ENCODE measurements around the gene MEAF6.
"Not testable (repeated sequence)": the region's sequence is repeated elsewhere in the genome, so short reads cannot be mapped to it uniquely, and the experiment has no call there.

MEAF6 gene

DNA sequence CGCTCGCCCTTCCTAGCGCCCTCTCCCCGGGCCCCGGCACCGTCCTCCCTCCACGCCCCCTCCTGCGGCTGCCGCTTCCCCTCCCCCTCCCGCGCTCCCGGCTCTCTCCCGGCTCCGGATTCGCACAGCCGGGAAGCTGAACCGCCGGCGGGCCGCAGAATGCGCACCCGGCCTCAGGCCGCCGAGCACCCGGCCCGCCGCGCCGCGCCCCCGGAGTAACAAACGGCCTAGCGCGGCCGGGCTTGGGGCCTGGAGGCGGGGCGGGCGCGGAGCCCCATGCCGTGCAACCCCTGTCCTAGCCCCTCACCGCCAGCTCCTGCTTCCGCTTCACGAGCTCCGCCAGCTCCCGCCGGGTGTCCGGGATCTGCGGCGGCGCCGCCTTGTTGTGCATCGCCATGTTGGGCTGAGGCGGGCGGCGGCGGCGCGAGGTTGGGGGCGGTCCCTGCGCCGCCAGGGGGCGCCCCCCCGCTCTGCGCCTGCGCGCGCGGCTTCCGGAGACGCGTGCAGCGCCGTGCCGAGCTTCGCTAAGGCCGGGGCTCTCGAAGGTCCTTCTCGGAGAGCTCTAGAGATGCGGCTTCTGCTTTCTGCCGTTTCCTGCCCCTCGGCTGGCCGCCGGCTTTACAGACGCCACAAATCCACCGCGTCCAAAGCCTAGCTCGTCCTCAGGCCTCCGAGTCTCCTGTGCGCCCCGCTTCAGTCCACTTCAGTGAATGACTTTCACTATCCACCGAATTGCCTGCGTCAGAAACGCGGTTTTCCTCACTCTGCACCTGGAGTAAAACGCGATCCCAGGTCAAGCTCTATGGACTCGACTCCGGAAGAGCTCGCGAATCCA lies at the start of gene MEAF6:
MEAF6 (minus strand) TSS at position 417 of the 835 bp plus-strand sequence; CDS start at position 397, 20 bp downstream.
- peak; percentile 98 for DNase-seq (ENCODE audit: low spot score)

DNA sequence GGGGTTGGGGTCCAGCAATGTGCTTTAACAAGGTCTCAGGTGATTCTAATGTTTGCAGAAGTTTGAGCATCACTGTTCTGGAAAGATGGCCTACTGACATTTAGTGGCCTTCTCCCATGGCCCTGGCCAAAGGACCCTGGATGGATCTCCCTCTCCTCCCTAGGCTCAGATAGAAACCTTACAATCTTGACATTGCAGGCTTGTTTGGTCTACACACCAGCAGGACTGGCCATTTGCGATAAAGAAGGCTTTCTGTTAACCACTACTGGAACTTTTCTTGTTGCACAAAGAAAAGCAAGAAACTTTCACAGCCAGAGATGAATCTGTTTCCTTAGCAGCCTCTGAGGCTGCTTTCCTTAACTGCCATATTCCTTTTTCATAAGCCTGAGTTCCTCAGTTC lies 48.4 kb upstream of the MEAF6 start:
- DNase-seq (ENCODE audit: low spot score) = no peak

DNA sequence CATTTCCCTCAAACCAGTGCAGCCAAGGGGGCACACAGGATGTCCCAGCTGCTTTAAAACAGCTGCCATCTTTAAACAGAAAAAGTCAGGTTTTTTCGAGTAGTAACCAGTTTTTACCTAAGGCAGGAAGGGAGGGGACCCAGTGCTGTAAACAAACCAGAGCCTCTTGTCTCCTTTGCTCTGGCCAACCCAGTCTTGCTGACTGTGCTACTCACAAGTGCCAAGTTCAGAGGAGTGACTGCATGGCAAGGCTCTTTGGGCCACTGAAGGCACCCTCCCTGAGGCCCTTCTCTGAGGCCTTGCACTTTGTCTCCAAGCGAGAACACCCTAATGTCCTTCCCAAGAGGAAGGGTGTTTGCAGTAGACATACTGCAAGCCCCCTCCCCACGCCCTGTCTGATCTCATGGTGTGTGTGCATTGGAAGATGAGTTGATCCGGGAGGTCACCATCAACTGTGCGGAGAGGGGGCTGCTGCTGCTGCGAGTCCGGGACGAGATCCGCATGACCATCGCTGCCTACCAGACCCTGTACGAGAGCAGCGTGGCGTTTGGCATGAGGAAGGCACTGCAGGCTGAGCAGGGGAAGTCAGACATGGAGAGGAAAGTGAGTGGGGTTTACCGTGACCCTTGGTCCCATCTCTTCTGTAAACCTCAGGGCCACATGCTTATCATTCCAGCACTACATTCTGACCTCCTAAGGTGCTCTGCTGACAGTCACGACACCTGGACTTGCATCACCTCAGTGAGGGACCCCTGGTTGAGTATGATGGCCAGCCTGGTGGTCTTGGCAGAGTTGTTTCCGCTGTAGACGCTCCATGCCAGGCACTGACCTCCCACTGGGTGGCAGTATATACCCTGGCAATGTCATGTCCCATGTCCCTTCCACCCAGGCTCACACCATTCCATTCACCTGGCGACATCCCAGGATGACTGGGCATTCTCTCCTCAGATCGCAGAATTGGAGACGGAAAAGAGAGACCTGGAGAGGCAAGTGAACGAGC lies 46.9 kb upstream of the MEAF6 start:
- peak; percentile 60 for DNase-seq (ENCODE audit: low spot score)

DNA sequence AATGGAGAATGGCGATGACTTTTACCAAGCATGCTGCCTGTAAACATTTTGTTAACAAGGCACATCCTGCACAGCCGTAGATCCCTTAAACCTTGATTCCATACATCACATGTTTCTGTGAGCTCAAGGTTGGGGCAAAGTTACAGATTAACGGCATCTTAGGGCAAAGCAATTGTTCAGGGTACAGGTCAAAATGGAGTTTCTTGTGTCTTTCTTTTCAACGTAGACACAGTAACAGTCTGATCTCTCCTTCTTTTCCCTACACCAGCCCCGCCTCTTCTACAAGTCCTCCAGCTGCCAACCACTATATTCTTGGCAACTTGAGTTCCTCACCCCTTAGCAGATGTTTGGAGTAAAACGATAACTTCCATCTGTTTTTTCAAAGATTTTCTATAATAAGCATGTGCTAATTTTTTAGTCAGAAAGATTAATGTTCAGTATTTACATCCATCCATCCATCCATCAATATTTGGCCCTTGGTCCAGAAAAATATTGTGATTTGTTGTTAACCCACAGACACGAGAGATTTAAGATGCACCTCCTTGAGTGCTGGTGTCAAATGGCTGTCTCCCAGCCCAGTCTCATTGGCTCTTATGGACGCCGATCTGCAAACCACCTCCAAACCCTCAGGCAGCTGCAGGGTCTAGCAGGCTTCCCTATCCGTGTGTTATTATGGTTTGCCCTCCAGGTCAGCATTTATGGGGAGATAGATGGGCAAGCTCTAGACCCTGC lies 46.0 kb upstream of the MEAF6 start:
- peak; percentile 26 for DNase-seq (ENCODE audit: low spot score)

DNA sequence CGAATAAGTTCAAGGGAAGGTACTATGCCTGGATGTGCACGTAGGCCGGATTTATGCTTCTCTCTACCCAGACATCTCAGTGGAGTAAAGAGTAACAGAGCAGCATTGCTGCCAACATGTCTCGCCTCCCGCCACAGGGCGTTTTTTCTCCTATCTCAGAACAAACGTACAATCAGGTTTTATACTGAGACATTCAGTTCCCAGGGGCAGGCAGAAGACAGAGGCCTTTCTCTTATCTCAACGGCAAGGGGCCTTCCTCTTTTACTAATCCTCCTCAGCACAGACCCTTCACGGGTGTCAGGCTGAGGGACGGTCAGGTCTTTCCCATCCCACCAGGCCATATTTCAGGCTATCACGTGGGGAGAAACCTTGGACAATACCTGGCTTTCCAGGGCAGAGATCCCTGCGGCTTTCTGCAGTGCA lies 45.4 kb upstream of the MEAF6 start:
- not testable (repeated sequence) for DNase-seq (ENCODE audit: low spot score)

DNA sequence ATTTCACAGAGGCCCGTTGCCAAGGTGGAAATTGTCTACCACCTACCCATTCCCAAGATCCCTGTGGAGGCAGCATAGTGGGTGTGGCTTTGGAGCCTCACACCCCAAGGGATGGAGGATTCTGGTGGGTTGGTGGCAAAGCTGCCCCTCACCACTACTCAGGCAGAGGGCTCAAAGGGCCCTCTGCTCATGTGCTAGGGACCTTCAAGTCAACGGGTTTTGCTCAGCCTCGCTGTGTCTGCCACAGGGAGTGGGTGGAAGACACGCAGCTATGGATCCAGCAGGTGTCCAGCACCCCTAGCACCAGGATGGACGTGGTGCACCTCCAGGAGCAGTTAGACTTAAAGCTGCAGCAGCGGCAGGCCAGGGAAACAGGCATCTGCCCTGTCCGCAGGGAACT lies 44.5 kb upstream of the MEAF6 start:
- no peak for DNase-seq (ENCODE audit: low spot score)

DNA sequence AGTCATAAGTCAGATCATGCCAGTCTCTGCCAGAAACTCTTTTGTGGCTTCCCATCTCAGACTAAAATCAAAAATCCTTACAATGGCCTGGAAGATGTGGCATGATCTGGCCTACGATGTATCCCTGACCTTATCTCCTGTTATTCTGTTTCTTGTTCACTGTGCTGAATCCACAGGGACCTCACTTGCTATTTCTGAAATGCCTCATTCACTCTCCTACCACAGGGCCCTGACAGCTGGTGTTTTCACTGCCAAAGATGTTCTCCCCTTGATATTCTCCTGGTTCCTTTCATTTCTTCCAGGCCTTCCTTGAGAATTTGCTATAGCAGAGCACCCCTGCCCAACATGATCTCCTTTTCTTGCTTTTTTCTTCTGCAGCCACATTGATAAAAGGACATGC lies 43.8 kb upstream of the MEAF6 start:
- DNase-seq (ENCODE audit: low spot score) = no peak

DNA sequence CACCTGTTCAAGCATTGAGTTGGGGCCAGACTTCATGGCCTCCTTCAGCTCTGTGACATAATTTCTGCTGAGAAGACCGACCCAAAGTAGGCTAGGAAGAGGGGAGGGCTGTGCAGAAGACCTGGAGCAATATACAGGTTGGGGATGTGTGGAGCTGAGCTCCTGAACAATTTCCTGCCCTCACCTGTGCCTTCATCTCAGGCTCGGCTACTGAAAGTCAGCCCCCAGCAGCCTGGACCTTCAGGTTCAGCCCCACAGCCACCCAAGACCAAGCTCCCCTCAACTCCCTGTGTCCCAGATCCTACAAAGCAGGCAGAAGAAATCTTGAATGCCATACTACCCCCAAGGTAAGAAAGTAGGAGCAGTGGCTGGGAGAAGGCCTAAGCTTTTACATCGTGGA lies 42.8 kb upstream of the MEAF6 start:
- DNase-seq (ENCODE audit: low spot score) = no peak

DNA sequence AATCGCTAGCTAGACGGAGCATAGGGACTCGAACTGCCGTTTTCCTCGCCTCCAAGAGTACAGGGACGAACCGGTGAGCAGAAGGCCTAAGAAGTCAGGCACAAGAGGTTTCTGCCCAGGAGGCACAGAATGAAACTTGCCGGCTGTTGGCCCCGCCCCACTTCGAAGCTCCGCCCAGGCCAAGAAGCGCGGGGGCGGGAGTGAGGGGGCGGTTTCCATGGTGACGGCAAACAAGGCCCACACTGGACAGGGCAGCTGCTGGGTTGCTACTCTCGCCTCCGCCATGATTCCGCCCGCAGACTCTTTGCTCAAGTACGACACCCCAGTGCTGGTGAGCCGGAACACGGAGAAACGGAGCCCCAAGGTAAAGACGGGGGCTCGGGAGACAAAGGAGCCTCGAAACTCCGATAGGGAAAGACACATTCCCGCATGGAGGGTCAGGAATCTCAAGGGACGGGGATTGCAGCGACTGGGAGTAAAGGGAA lies 42.2 kb upstream of the MEAF6 start, which contains the start of gene DNALI1:
DNALI1 (plus strand) TSS at position 229 of the 485 bp plus-strand sequence; CDS start at position 284, 55 bp downstream.
- peak; percentile 30 for DNase-seq (ENCODE audit: low spot score)

DNA sequence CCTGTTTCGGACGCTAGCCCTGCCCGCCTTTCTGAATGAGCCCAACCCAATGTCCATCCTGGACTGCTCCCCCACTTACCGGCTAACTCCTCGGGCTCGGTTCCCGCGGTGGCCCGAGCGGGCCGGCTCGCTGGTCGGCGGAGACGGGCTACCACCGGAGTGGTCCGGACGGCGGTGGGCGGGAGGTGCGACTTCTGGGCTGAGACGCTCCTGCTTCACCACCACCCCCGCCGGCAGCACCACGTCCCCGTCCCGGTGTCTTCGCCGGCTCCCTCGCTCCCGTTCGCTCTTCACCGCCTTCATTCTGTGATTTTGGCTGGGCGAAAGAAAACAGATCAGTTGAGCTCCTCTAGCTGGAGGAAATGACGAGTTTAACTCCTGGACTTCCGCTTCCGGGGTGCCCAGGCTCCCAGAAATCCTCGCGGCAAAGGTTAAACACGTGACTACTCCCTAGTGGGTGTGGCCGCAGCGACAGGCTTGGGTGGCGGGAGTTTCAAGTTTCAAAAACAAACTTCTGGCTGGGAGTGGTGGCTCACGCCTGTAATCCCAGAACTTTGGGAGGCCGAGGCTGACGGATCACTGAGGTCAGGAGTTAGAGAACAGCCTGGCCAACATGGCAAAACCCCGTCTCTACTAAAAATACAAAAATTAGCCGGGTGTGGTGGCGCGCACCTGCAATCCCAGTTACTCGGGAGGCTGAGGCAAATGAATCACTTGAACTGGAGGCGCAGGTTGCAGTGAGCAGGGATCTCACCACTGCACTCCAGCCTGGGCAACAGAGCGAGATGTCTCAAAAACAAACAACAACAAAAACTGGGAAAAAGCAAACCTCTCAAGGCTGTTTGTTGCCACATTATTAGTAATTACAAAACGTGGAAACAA lies 39.6 kb upstream of the MEAF6 start, which contains the start of gene SNIP1:
SNIP1 (minus strand) TSS at position 367 of the 882 bp plus-strand sequence; CDS start at position 303, 64 bp downstream.
- peak; percentile 98 for DNase-seq (ENCODE audit: low spot score)

DNA sequence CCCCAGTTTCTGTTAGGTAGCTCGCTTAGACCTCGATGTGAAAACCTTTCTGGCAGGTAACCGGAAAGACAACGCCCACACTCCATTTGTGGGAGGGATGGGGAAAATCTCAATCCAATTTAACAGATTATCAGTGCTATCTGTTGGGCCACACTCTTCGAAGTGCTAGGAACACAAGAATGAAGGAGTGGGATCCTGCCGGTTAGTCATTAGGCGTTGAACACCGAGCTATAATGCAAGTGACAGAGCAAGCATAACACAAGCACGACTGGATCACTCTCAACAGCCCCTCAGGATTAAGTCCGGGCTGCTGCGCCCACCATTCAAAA lies 39.0 kb upstream of the MEAF6 start:
- DNase-seq (ENCODE audit: low spot score) = no peak

DNA sequence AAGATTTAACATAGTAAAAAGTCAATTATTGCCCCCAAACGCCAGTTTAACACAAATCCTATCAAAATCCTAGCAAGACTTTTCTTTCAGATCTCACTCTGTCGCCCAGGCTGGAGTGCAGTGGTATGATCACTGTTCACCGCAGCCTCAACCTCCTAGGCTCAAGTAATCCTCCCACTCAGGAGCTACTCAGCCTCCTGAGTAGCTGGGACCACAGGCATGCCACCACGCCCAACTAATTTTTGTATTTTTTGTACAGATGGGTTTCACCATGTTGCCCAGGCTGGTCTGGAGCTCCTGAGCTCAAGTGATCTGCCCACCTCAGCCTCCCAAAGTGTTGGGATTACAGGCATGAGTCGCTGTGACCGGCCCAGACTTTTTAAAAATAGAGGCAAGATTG lies 34.8 kb upstream of the MEAF6 start:
- no peak for DNase-seq (ENCODE audit: low spot score)

DNA sequence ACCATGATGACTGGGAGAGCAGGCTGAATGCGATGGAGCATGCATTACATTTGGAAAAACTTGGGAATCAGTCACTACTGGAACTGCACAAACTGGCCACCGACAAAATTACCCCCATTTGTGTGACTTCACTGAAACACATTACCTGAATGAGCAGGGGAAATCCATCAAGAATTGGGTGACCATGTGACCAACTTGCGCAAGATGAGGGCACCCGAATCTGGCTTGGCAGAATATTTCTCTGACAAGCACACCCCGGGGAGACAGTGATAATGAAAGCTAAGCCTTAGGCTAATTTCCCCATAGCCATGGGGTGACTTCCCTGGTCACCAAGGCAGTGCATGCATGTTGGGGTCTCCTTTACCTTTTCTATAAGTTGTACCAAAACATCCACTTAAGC lies 30.5 kb upstream of the MEAF6 start:
- DNase-seq (ENCODE audit: low spot score) = no peak

DNA sequence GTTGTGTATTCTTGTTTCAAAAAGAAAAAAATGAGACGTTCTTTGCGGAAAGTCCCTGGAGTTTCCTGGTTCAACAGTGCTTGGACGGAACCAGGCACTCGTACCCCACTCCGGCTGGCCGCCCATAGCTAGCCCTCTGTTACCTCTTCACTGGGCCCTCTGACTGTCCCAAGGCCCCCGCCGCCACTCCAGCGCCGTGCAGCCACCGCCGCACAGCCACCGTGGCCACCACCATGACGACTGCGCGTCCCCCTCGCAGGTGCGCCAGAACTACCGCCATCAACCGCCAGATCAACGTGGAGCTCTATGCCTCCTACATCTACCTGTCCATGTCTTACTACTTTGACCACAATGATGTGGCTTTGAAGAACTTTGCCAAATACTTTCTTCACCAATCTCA lies 30.0 kb upstream of the MEAF6 start:
- DNase-seq (ENCODE audit: low spot score) = no peak

DNA sequence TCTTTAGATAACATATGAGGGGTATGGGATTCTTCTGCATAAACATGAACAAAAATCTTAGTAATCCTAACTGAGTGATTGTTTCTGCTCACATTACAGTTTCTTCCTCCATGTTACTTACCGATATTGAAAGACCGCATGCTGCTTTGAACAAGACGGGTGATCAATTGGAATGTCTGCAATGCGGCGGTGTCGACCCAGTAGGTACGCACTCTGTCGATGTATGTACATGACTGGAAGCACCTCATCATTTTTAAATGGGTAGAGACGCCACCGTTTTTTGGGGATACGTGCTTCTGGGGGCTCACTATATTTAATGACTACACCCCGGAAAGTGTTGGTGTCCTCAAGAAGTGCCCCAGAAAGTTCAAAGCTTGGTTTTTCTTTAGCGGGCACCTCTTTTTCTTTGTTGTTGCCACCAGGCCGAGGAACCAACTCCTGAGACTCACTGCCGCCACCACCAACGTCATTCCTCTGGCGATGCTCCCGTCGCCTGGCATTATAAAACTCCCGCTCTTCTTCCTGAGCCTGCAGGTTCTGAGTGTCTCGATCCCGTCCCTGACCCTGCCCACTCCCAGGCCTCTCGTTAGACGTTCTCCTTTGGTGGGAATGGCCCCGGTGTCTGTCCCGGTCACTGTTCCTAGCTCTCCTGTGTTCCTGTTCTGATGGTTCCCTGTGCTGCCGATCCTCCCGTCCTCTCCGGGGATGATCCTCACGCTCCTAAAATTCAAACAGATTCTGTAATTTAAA lies 25.6 kb upstream of the MEAF6 start:
- no peak for DNase-seq (ENCODE audit: low spot score)

DNA sequence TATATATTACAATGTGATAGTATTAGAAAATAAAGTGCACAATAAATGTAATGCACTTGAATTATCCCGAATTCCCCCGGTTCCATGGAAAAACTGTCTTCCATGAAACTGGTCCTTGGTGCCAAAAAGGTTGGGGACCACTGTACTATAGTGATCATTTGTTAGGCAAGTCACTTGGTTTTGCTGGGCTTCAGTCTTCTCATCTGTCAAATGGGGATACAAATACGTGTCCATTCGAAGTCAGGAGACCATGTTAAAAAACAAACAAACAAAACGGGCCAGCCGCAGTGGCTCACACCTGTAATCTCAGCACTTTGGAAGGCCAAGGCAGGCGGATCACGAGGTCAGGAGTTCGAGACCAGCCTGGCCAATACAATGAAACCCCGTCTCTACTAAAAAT lies 24.6 kb upstream of the MEAF6 start:
- DNase-seq (ENCODE audit: low spot score) = not testable (repeated sequence)

DNA sequence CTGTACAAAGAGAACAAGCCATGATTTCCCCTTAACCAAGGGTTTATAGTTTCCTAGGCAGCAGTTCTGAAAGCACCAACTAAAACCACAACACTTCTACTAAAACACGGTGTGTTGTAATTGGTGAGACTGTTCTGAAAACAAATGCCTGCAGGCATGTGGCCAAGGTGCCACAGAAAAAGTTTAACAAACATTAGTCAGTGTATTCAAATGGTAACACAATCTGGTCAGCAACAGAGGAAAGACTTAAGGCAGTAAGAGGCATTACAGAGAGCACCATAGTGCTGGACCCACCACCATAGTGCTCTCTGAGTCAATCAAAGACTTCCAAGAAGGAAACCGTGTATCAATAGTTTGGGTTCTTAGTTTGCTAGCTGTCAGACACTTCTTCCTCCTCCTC lies 22.8 kb upstream of the MEAF6 start:
- no peak for DNase-seq (ENCODE audit: low spot score)

DNA sequence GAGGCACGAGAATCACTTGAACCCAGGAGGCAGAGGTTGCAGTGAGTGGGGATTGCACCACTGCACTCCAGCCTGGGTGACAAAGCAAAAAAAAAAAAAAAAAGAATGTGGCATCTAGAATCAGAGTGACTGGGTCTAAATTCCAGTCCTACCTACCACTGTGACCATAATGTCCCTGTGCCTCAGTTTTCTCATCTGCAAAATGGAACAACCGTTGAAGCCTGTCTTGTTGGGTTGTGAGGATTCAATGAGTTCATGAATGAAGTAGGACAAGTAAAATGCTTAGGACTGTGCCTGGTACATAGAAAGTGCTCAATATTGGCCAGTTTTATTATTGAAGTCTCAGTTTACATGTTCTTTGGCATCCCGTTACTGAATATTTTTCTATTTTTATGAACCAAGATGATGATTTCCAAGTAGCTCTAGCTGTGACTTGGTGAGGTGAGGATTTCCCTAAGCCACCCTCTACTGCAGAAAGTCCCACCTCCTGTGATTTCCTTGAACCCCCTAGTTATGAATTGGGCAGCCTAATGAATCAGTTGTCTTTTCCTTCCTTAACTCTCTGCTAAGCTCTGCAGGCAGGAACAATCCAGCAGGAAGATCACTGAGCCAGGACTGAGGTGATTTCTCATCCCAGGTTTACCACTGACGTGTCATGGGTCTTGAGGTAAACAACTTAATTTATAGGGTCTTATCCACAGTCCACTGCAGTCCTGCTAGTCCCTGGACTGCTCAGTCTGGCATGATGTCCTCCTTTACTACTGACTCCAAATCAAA lies 18.9 kb upstream of the MEAF6 start:
- DNase-seq (ENCODE audit: low spot score) = no peak
